Hepatocyte (in vitro differentiated cells): Measurements from ENCODE around the gene CERS5. TPM values are rescaled to one million over a fixed set of nuclear protein-coding genes. Genes with fewer than 3 reads are reported as not detected.
A peak's percentile ranks its signal among the peaks of the same experiment; 100 is the strongest.

Experiments used
- DNase-seq: peaks from one replicate; pipeline ENCODE4 v3.0.0-alpha.2; 2016; ENCODE audit warnings: low spot score
- H2AFZ ChIP-seq: fragments of 200-600 bp; sonication (generic); 2 replicates; pipeline ENCODE4 v1.6.0; 2016; ENCODE audit warnings: antibody characterized with exemption, mild to moderate bottlenecking
- H3K27ac ChIP-seq: fragments of 200-600 bp; sonication (generic); 2 replicates; pipeline ENCODE4 v1.5.1; 2016; ENCODE audit warnings: mild to moderate bottlenecking
- H3K27me3 ChIP-seq: fragments of 200-600 bp; sonication (generic); 2 replicates; pipeline ENCODE4 v1.6.1; 2016
- H3K36me3 ChIP-seq: fragments of 200-600 bp; sonication (generic); replicated peaks from 2 replicates; pipeline ENCODE4 v1.5.1; 2016; ENCODE audit warnings: low read depth; ENCODE audit not compliant: insufficient read depth
- H3K4me1 ChIP-seq: fragments of 200-600 bp; sonication (generic); 2 replicates; pipeline ENCODE4 v1.5.1; 2016; ENCODE audit warnings: mild to moderate bottlenecking, moderate library complexity; ENCODE audit not compliant: insufficient read depth
- H3K4me2 ChIP-seq: fragments of 200-600 bp; sonication (generic); 2 replicates; pipeline ENCODE4 v1.6.0; 2016
- H3K4me3 ChIP-seq: fragments of 200-600 bp; sonication (generic); 2 replicates; pipeline ENCODE4 v1.5.1; 2016; ENCODE audit warnings: mild to moderate bottlenecking
- H3K79me2 ChIP-seq: fragments of 200-600 bp; sonication (generic); 2 replicates; pipeline ENCODE4 v1.6.0; 2017; ENCODE audit warnings: mild to moderate bottlenecking
- H3K9me2 ChIP-seq: fragments of 200-600 bp; sonication (generic); replicated peaks from 2 replicates; pipeline ENCODE4 v1.6.0; 2017; ENCODE audit warnings: mild to moderate bottlenecking; ENCODE audit not compliant: insufficient read depth
- H3K9me3 ChIP-seq: fragments of 200-600 bp; sonication (generic); 2 replicates; pipeline ENCODE4 v1.5.1; 2016; ENCODE audit warnings: low read depth, mild to moderate bottlenecking
- H4K20me1 ChIP-seq: fragments of 200-600 bp; sonication (generic); 2 replicates; pipeline ENCODE4 v1.6.0; 2016; ENCODE audit warnings: mild to moderate bottlenecking; ENCODE audit not compliant: insufficient read depth, poor library complexity, severe bottlenecking
- EZH2 ChIP-seq: fragments of 200-600 bp; sonication (generic); IDR thresholded peaks from 2 replicates; pipeline ENCODE4 v1.6.1; 2016; ENCODE audit warnings: antibody characterized with exemption, mild to moderate bottlenecking, borderline replicate concordance
- EZH2phosphoT487 ChIP-seq: fragments of 200-600 bp; sonication (generic); IDR thresholded peaks from one replicate; pipeline ENCODE4 v1.6.1; 2018; ENCODE audit warnings: antibody characterized with exemption, mild to moderate bottlenecking, low read depth, moderate library complexity; ENCODE audit not compliant: unreplicated experiment, severe bottlenecking
- WGBS: methylation state at CpG from one replicate; pipeline ENCODE4 v1.1.6; 2016; ENCODE audit warnings: low lambda C conversion rate; ENCODE audit errors: missing lambda C conversion rate; 5-methylcytosine and 5-hydroxymethylcytosine counted together
- polyA plus RNA-seq: library from polyadenylated mRNA; unstranded; fragments of >200 nt; fragmentation: Nextera tagmentation; extraction: Ambion mirVana; gene quantifications from 2 replicates; pipeline ENCODE4 v1.2.1, GENCODE V29; 2016
- total RNA-seq: library from RNA; depleted of rRNA; stranded (reverse); fragments of >200 nt; gene quantifications from 2 replicates; pipeline ENCODE4 v1.2.3, GENCODE V29; 2014
- TF ChIP-seq, protein P1 (sequence below): fragments of 200-600 bp; sonication (generic); IDR thresholded peaks from 2 replicates; pipeline ENCODE4 v1.5.1; 2016; ENCODE audit warnings: antibody characterized with exemption, mild to moderate bottlenecking; ENCODE audit not compliant: poor library complexity

Gene CERS5
- total and polyA plus RNA-seq, 2 experiments from 2014 or later, result 38.8 to 53.3 TPM

DNA sequence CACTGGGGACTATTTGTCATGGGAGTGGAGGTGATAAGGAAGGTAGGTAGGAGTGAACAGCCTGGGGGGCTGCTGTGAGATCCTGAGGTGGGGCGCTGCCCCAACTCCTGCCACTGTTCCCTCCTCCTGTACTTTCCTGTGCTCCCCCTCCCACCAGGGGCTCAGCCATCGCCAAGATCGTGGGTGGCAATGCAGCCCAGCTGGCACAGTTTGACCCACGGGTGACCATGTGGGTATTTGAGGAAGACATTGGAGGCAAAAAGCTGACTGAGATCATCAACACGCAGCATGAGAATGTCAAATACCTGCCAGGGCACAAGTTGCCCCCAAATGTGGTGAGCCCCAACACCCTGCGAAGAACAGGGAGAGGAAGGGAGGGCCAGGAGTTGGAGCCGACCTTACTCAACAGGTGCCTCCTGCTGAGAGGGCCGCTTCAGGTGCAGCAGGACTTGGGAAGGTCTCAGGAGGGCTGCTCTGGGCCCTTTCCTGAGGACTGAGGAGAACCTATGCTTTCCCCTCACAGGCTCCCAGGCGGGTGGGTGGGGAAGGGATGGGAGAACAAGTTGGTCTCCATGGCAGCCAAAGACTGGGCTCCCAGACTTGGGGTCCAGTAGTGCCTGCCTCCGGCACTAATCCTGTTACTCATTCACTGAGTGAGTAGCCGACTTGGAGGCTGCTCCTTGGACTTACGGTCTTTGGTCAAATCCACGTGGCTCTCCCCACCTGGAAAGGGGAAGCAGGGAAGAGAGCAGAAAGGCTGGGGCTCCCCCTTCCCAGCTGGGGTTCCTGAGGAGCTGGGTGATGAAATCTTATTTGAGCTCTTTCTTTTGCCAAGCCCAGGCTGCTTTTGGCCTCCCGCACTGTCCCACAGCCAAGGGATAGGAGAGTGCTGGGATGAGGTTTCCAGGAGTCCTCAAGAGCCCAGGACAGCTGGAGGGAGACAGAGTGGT lies 62.5 kb downstream of the CERS5 start:
- Histone ChIP-seq H3K27ac (peak overlapping the region; percentile 84), H3K4me3 (no peak overlapping the region), H2AFZ (no peak overlapping the region), H3K4me2 (peak overlapping the region; percentile 76), H3K4me1 (peaks cover 31% of the 10 kb centered on the region), H3K9me2 (no peaks in the 10 kb centered on the region), H4K20me1 (no peaks in the 10 kb centered on the region), H3K79me2 (peaks cover 2% of the 10 kb centered on the region), H3K27me3 (no peaks in the 10 kb centered on the region), H3K36me3 (no peaks in the 10 kb centered on the region), H3K9me3 (no peaks in the 10 kb centered on the region)
- DNase-seq, result peak; percentile 68
- WGBS, result 73% methylated on average over 13 of the region's 14 CpGs
- TF ChIP-seq EZH2phosphoT487 (no peak), EZH2 (no peak)
- TF ChIP-seq, protein P1, sequence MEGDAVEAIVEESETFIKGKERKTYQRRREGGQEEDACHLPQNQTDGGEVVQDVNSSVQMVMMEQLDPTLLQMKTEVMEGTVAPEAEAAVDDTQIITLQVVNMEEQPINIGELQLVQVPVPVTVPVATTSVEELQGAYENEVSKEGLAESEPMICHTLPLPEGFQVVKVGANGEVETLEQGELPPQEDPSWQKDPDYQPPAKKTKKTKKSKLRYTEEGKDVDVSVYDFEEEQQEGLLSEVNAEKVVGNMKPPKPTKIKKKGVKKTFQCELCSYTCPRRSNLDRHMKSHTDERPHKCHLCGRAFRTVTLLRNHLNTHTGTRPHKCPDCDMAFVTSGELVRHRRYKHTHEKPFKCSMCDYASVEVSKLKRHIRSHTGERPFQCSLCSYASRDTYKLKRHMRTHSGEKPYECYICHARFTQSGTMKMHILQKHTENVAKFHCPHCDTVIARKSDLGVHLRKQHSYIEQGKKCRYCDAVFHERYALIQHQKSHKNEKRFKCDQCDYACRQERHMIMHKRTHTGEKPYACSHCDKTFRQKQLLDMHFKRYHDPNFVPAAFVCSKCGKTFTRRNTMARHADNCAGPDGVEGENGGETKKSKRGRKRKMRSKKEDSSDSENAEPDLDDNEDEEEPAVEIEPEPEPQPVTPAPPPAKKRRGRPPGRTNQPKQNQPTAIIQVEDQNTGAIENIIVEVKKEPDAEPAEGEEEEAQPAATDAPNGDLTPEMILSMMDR, result no peak

DNA sequence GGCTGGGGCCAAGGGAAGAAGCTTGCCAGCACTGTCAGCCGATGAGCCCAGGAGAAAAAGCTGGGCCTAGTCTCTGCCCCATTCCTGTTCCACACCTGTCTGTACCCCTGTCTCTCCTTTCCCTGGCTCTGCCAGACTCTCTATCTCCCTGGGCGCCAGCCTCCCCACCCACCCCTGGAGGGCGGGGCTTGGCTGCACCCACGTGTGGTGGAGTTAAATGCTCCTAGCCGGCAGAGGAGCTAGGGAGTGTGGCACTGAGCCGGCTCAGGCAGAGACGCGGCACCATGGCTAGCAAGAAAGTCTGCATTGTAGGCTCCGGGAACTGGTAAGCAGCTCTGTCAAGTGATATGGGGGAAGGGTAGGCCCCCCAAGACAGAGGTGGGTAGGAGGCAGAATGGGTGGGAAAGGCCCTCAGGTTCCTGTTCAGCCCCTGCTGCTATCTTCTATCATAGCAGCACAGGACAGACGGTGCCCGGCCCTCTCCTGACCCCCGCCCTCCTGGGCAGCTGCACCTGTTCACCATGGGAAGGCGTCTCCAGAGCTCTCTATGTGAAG lies 63.3 kb downstream of the CERS5 start, which contains the start of gene GPD1:
GPD1 (plus strand) TSS at position 242 of the 555 bp plus-strand sequence; CDS start at position 285, 43 bp downstream.
- no peaks in the 10 kb centered on the region for H3K27me3 ChIP-seq
- WGBS, result 35% methylated on average over 13 of the region's 13 CpGs
- H3K36me3 ChIP-seq, result no peaks in the 10 kb centered on the region
- H3K27ac ChIP-seq, result peak within 1 kb of the TSS; percentile 84
- DNase-seq, result peak; percentile 92
- H3K79me2 ChIP-seq, result peaks cover 2% of the 10 kb centered on the region
- no peaks in the 10 kb centered on the region for H3K9me2 ChIP-seq
- TF ChIP-seq EZH2phosphoT487 (no peak), EZH2 (no peak)
- TF ChIP-seq, protein P1, result no peak
- no peak within 1 kb of the TSS for H2AFZ ChIP-seq
- H3K4me3 ChIP-seq, result no peak within 1 kb of the TSS
- no peaks in the 10 kb centered on the region for H3K9me3 ChIP-seq
- H3K4me2 ChIP-seq, result peak within 1 kb of the TSS; percentile 76
- H4K20me1 ChIP-seq, result no peaks in the 10 kb centered on the region
- H3K4me1 ChIP-seq, result peaks cover 25% of the 10 kb centered on the region

- Histone ChIP-seq H4K20me1 (no peaks in the 10 kb centered on the region), H3K27ac (peak overlapping the region; percentile 84), H3K27me3 (no peaks in the 10 kb centered on the region), H3K36me3 (no peaks in the 10 kb centered on the region), H3K4me3 (no peak overlapping the region), H3K79me2 (peaks cover 2% of the 10 kb centered on the region), H3K4me1 (peaks cover 25% of the 10 kb centered on the region), H3K9me3 (no peaks in the 10 kb centered on the region), H2AFZ (no peak overlapping the region), H3K9me2 (no peaks in the 10 kb centered on the region), H3K4me2 (peak overlapping the region; percentile 76)
- DNase-seq, result no peak
- TF ChIP-seq EZH2phosphoT487, result no peak
- TF ChIP-seq EZH2, result no peak
- TF ChIP-seq, protein P1, result no peak
- 95% methylated on average over 2 of the region's 2 CpGs for WGBS
These were observed 63.8 kb downstream of the CERS5 start for GRCh38 chr12:50103351-50103750.
